ENCODE measurements around the gene ZNF865. TPM values are rescaled to one million over a fixed set of nuclear protein-coding genes. Genes with fewer than 3 reads are reported as not detected.
A peak's percentile ranks its signal among the peaks of the same experiment; 100 is the strongest.

The ZNF865 gene
- total and polyA plus RNA-seq, 10 of the 15 experiments (the other 5 are each of a cell fraction or from before 2014, with no cell fraction given): 0.02 to 18.3 (median 0.90) TPM

DNA sequence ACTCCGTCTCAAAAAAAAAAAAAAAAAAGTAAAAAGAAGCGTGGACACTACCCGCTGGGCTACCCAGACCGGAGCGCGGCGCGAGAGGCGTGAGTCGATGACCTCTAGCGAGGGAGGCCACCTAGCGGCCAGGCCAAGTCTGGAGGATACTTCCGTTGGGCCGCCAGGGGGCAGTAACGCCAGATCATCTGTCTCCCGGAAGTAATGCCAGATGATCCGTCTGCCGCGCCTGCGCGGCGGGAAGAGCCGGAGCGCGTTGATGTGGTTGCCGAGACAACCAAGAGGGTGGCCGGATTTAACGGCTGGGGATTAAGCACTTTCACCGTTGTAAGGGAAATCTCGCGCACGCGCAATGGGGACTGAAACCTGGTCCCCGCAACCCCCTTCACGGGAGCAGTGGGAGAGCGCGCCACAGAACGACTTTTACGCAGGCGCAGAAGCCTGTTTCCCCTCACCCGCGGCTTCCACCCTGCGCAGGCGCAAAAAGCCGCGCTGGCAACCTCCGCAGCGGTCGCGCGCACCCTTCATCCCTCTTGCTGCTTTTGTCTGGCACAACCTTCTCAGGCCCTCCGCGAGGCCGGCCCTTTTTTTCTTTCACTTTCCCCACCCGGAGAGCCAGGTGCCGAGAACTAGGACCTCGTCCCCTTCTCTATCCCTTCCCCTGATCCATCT, 48.3 kb downstream of the ZNF865 start (continued):
- TF ChIP-seq RAD21 (IDR thresholded peaks at IDR 0.05; ENCODE audit: insufficient read depth, low read depth, low read length): peak; percentile 57; the same call in 1 of the 2 replicates
- peak; percentile 85 for TF ChIP-seq NRF1 (conservative IDR thresholded peaks at IDR 0.05; ENCODE audit: low read depth, low read length)
- no peak for TF ChIP-seq PAX8 (IDR thresholded peaks at IDR 0.05)
- TF ChIP-seq, protein P1, sequence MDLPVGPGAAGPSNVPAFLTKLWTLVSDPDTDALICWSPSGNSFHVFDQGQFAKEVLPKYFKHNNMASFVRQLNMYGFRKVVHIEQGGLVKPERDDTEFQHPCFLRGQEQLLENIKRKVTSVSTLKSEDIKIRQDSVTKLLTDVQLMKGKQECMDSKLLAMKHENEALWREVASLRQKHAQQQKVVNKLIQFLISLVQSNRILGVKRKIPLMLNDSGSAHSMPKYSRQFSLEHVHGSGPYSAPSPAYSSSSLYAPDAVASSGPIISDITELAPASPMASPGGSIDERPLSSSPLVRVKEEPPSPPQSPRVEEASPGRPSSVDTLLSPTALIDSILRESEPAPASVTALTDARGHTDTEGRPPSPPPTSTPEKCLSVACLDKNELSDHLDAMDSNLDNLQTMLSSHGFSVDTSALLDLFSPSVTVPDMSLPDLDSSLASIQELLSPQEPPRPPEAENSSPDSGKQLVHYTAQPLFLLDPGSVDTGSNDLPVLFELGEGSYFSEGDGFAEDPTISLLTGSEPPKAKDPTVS (IDR thresholded peaks at IDR 0.05; ENCODE audit: low read depth, low read length): 0 out of 2 replicates have a peak, but pooled peaks have one; percentile 1
- TF ChIP-seq ZNF207 (IDR thresholded peaks at IDR 0.05; ENCODE audit: borderline replicate concordance): peak; percentile 82

DNA sequence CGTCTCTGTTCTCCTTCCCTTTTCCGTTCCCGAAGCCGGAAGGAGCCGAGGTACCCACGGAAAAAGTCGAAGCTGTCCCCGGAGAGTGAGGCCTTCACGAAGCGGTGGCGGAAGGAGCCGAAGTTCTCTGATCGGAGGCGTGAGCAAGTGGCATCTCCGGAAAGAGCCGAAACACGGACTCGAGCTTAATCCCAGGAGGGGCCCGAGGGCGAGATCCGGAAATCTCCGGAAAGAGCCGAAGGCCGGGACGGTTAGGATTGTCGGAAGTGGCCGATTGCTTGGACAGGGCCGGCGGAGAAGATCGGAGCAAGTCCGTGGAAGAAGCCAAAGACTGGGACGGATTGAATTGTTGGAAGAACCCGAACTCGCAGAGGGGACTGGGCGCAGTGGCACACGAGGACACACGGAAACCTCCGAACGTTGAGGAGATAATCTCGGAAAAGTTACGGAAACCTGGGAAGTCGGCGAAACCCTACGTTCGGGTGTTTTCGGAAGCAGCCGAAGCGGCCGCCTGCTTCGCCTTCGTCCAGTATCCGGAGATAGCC, 48.9 kb downstream of the ZNF865 start:
- Histone ChIP-seq H3K36me3 (ENCODE audit: control insufficient read depth in 2 of 2, insufficient read depth in 2 of 2, low read length in 1 of 2) (peaks cover 0 to 9% of the 10 kb centered on the region in 2 experiments; a peak in 3 of 4 replicates), H3K4me1 (ENCODE audit: control insufficient read depth, insufficient read depth, low read length) (peaks cover 19% of the 10 kb centered on the region), H4K20me1 (ENCODE audit: control insufficient read depth, insufficient read depth) (peaks cover 9% of the 10 kb centered on the region), H3K4me3 (peak overlapping the region; percentile 75), H3K9ac (ENCODE audit: control insufficient read depth, insufficient read depth, low read length) (peak overlapping the region; percentile 99), H3K27me3 (replicated peaks in 1 of 2; ENCODE audit: control insufficient read depth in 2 of 2, insufficient read depth in 2 of 2, low read length in 1 of 2) (no peaks in the 10 kb centered on the region), H3K27ac (ENCODE audit: control insufficient read depth, insufficient read depth) (peak overlapping the region; percentile 100), H2AFZ (ENCODE audit: control insufficient read depth, low read depth, low read length) (peak overlapping the region; percentile 96), H3K9me3 (replicated peaks; ENCODE audit: control insufficient read depth, insufficient read depth, low read length) (no peaks in the 10 kb centered on the region), H3K4me2 (ENCODE audit: control insufficient read depth, insufficient read depth) (peak overlapping the region; percentile 90), H3K79me2 (ENCODE audit: control insufficient read depth, insufficient read depth, low read length) (peaks cover 47% of the 10 kb centered on the region)
- peak; percentile 93 for DNase-seq (ENCODE audit: low read depth, low spot score)
- peak; percentile 83 for ATAC-seq
- intact Hi-C loops (cut with micrococcal nuclease; ENCODE audit: unreplicated experiment): loop anchor here (2.0 kb wide), 1 partner anchor 24 kb away; no protein-coding TSS in a partner anchor
- no TSS peak for BruUV-seq (replicated peaks)
- under 1% methylated on average over 45 of the region's 52 CpGs for WGBS (ENCODE audit: insufficient coverage, insufficient replicate concordance, low lambda C conversion rate, missing lambda C conversion rate)
- RAD21 ChIA-PET (ENCODE audit: unreplicated experiment): interaction anchor here (0.7 to 1.6 kb wide), 10 partner anchors 12 to 1464 kb away, joined by 3 to 34 read pairs (median 4); partner anchors contain the start of genes TSEN34 and ZNF581
- SMC1A ChIA-PET (ENCODE audit: uncharacterized antibody, unreplicated experiment): interaction anchor here (0.7 to 2.6 kb wide), 7 partner anchors 12 to 155 kb away, joined by 3 to 28 read pairs (median 4); partner anchors contain the start of gene ZNF784
- POLR2A ChIA-PET: interaction anchor here (0.6 to 1.6 kb wide), 14 partner anchors 10 to 660 kb away, joined by 3 to 12 read pairs (median 6); partner anchors contain the start of genes FIZ1, ZNF524, ZNF581 and ZNF784
- in situ Hi-C loops (cut with MboI): loop anchor here (5.0 to 25.0 kb wide), 3 partner anchors 658 to 1517 kb away; partner anchors contain the start of genes CNOT3, LENG9 and ZSCAN5A
- CTCF ChIA-PET: interaction anchor here (0.6 to 3.6 kb wide), 22 partner anchors 9 to 656 kb away, joined by 3 to 85 read pairs (median 4); partner anchors contain the start of genes FIZ1, PPP1R12C, ZNF524 and ZNF581
- peak; percentile 96 for FAIRE-seq
- TF ChIP-seq, protein P2, sequence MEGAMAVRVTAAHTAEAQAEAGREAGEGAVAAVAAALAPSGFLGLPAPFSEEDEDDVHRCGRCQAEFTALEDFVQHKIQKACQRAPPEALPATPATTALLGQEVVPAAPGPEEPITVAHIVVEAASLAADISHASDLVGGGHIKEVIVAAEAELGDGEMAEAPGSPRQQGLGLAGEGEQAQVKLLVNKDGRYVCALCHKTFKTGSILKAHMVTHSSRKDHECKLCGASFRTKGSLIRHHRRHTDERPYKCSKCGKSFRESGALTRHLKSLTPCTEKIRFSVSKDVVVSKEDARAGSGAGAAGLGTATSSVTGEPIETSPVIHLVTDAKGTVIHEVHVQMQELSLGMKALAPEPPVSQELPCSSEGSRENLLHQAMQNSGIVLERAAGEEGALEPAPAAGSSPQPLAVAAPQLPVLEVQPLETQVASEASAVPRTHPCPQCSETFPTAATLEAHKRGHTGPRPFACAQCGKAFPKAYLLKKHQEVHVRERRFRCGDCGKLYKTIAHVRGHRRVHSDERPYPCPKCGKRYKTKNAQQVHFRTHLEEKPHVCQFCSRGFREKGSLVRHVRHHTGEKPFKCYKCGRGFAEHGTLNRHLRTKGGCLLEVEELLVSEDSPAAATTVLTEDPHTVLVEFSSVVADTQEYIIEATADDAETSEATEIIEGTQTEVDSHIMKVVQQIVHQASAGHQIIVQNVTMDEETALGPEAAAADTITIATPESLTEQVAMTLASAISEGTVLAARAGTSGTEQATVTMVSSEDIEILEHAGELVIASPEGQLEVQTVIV (IDR thresholded peaks at IDR 0.05; ENCODE audit: borderline replicate concordance, partially characterized antibody): no peak
- peak; percentile 48 for TF ChIP-seq POLR2A (IDR thresholded peaks at IDR 0.05; ENCODE audit: low read depth, low read length)
- 0 out of 2 replicates have a peak, but pooled peaks have one; percentile 16 for TF ChIP-seq PML (IDR thresholded peaks at IDR 0.05; ENCODE audit: low read length)
- no peak for TF ChIP-seq EED (IDR thresholded peaks at IDR 0.05; ENCODE audit: low read depth)
- no peak for TF ChIP-seq IRF4 (IDR thresholded peaks at IDR 0.05; ENCODE audit: low read depth, low read length)
- TF ChIP-seq MEF2B (IDR thresholded peaks at IDR 0.05; ENCODE audit: partially characterized antibody, poor library complexity, severe bottlenecking): peak; percentile 92
- TF ChIP-seq CHD1 (IDR thresholded peaks at IDR 0.05; ENCODE audit: low read depth, low read length): 0 out of 2 replicates have a peak, but pooled peaks have one; percentile 23
- TF ChIP-seq, protein P3, sequence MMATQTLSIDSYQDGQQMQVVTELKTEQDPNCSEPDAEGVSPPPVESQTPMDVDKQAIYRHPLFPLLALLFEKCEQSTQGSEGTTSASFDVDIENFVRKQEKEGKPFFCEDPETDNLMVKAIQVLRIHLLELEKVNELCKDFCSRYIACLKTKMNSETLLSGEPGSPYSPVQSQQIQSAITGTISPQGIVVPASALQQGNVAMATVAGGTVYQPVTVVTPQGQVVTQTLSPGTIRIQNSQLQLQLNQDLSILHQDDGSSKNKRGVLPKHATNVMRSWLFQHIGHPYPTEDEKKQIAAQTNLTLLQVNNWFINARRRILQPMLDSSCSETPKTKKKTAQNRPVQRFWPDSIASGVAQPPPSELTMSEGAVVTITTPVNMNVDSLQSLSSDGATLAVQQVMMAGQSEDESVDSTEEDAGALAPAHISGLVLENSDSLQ (IDR thresholded peaks at IDR 0.05): peak; percentile 74
